B cell (primary cell): ENCODE data around the gene CDC5L.

ENCODE experiments used
- CTCF ChIP-seq: fragments of 200-600 bp; IDR thresholded peaks from one replicate; pipeline ENCODE4 v1.8.0; 2022; ENCODE audit warnings: antibody characterized with exemption, mild to moderate bottlenecking
- EZH2 ChIP-seq: IDR thresholded peaks from 2 replicates; pipeline ENCODE4 v1.6.1; 2012; ENCODE audit warnings: borderline replicate concordance, low read depth, mild to moderate bottlenecking, moderate library complexity, low read length; ENCODE audit not compliant: insufficient read depth, poor library complexity, severe bottlenecking

- TF ChIP-seq CTCF (no peak), EZH2 (no peak)
These were observed 35.0 kb downstream of the CDC5L start for GRCh38 chr6:44422531-44422930.
